Colonic mucosa (tissue), 4 donors: ENCODE results near the gene PSMA7. TPM values are rescaled to one million over a fixed set of nuclear protein-coding genes. Genes with fewer than 3 reads are reported as not detected.
"Not testable (repeated sequence)": the region's sequence is repeated elsewhere in the genome, so short reads cannot be mapped to it uniquely, and the experiment has no call there.

Experiments used
- DNase-seq: peaks from one replicate; pipeline ENCODE4 v3.0.0-alpha.2; 2020
- H3K27ac ChIP-seq: fragments of 200-600 bp; one replicate; pipeline ENCODE4 v1.8.0; 2021
- H3K27me3 ChIP-seq: fragments of 200-600 bp; one replicate; pipeline ENCODE4 v1.8.0; 2021
- H3K36me3 ChIP-seq: fragments of 200-600 bp; one replicate; pipeline ENCODE4 v1.8.0; 2021
- H3K4me1 ChIP-seq: fragments of 200-600 bp; one replicate; pipeline ENCODE4 v1.8.0; 2021; ENCODE audit warnings: mild to moderate bottlenecking
- H3K4me3 ChIP-seq: fragments of 200-600 bp; one replicate; pipeline ENCODE4 v1.8.0; 2021
- H3K9ac ChIP-seq, 2 donors: one replicate each; pipeline ENCODE4 v1.7.0; 2013; ENCODE audit warnings: control low read depth in 2 of 2, low read depth in 2 of 2, low read length in 2 of 2
- H3K9me3 ChIP-seq: fragments of 200-600 bp; one replicate; pipeline ENCODE4 v1.8.0; 2021
- intact Hi-C: fragments of 100-400 bp; cut with DNase I; formaldehyde crosslinking; loops from one replicate; pipeline ENCODE4 v1.14.1; 2022
- total RNA-seq, 2 donors: library from RNA; stranded (reverse); fragmentation: NEBNext Ultra II Directional in 1 of 2; extraction: Animal tissue kit (Norgen Biotek cat#: 25700) in 1 of 2; gene quantifications; one replicate each; pipeline ENCODE4 v1.2.1, GENCODE V29; 2021
- TF ChIP-seq, protein P1 (sequence below): fragments of 200-600 bp; IDR thresholded peaks from one replicate; pipeline ENCODE4 v1.8.0; 2022; ENCODE audit warnings: antibody characterized with exemption, mild to moderate bottlenecking
- donor health status: healthy.
- donor health status: DM: no; HTN: no; CAD: no.
- donor health status: DM: no; HTN: no; CAD: no.

PSMA7 gene
- total RNA-seq, 2 donors from 2014 or later: 164 to 315 TPM

DNA sequence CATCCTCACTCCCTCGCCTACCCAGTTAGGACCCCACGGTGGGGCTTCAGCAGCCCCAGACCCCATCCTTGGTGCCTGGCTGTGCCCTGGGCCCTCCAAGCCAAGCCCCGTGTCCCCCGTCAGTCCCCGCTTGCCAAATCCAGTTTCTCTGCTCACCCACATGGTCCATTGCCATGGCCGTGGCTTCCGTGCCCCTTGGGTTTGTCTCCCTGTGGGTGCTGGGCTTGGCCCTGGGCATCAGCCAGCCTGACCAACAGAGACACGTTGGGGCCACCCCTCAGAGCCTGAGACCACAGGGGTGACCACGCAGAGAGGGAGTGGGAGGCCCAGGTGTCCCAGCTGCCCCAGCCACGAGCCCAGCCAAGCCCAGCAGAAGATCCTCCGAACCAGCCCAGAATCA lies 8.0 kb upstream of the PSMA7 start:
- no peak overlapping the region for H3K27ac ChIP-seq
- intact Hi-C loops: no loop called here
- no peak overlapping the region for H3K4me3 ChIP-seq
- TF ChIP-seq, protein P1, sequence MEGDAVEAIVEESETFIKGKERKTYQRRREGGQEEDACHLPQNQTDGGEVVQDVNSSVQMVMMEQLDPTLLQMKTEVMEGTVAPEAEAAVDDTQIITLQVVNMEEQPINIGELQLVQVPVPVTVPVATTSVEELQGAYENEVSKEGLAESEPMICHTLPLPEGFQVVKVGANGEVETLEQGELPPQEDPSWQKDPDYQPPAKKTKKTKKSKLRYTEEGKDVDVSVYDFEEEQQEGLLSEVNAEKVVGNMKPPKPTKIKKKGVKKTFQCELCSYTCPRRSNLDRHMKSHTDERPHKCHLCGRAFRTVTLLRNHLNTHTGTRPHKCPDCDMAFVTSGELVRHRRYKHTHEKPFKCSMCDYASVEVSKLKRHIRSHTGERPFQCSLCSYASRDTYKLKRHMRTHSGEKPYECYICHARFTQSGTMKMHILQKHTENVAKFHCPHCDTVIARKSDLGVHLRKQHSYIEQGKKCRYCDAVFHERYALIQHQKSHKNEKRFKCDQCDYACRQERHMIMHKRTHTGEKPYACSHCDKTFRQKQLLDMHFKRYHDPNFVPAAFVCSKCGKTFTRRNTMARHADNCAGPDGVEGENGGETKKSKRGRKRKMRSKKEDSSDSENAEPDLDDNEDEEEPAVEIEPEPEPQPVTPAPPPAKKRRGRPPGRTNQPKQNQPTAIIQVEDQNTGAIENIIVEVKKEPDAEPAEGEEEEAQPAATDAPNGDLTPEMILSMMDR: no peak
- H3K27me3 ChIP-seq: no peaks in the 10 kb centered on the region
- H3K36me3 ChIP-seq: no peaks in the 10 kb centered on the region
- H3K4me1 ChIP-seq: no peaks in the 10 kb centered on the region
- no peak overlapping the region for H3K9ac ChIP-seq
- H3K9me3 ChIP-seq: no peaks in the 10 kb centered on the region
- DNase-seq: no peak

DNA sequence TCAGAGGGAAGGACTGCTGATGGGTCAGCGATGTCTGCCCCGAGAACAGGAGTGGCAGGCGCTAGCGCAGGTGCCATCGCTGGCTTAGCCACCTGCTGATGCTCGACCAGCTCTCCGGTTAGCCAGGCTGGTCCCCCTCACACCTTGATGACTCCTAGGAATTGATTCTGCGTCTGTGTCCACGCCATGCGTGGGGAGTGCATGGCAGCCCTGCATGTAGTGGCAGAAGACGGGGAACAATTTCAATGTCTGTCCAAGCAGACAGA lies 7.0 kb upstream of the PSMA7 start:
- no peaks in the 10 kb centered on the region for H3K27me3 ChIP-seq
- H3K4me1 ChIP-seq: no peaks in the 10 kb centered on the region
- DNase-seq: no peak
- no peaks in the 10 kb centered on the region for H3K36me3 ChIP-seq
- intact Hi-C loops: no loop called here
- H3K4me3 ChIP-seq: no peak overlapping the region
- no peaks in the 10 kb centered on the region for H3K9me3 ChIP-seq
- no peak overlapping the region for H3K27ac ChIP-seq
- TF ChIP-seq, protein P1: no peak
- no peak overlapping the region for H3K9ac ChIP-seq

DNA sequence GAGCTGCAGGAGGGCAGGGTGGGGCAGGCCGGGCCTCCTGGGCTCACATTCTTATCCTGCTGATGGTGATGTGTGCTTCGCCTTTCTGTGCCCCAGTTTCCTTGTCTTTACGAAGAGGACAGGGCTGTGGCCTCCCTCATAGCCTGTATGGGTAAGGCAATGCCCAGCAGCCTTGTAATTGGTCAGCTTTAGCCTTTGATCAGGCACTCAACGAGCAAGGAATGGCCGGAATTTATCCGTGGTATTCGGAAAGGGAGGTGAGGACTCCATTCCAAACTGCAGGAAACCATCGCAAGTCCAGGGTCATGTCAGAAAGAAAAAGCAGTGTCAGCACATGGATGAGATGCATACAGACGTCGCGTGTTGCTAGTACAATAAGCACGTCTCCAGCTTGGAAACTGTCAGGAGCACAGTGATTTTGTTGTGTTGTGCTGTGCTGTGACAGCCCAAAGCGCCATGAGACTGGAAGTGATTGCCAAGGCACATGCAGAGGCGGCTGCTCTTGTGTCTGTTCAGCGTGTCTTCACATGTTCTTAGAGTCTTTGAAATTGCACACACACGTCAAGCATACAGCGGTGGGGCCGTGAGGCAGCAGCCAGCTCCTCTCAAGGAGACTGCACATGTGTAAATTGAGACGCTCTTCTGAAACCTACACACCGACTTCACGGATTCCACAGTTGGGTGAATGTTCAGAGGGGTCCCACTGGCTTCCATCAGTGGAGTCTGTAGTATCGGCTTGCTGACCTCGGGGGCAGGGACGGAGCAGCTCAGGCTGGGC lies 6.5 kb upstream of the PSMA7 start:
- H3K27me3 ChIP-seq: no peaks in the 10 kb centered on the region
- no peaks in the 10 kb centered on the region for H3K9me3 ChIP-seq
- H3K4me3 ChIP-seq: no peak overlapping the region
- TF ChIP-seq, protein P1: no peak
- no peak overlapping the region for H3K27ac ChIP-seq
- H3K4me1 ChIP-seq: peaks cover 4% of the 10 kb centered on the region
- no peak overlapping the region for H3K9ac ChIP-seq
- no peak for DNase-seq
- H3K36me3 ChIP-seq: no peaks in the 10 kb centered on the region
- intact Hi-C loops: no loop called here

GRCh38 chr20:62148908-62149314 lies 5.7 kb upstream of the PSMA7 start:
- H3K4me3 ChIP-seq: no peak overlapping the region
- no peak overlapping the region for H3K9ac ChIP-seq
- no peaks in the 10 kb centered on the region for H3K9me3 ChIP-seq
- DNase-seq: no peak
- TF ChIP-seq, protein P1: no peak
- H3K36me3 ChIP-seq: no peaks in the 10 kb centered on the region
- H3K27ac ChIP-seq: no peak overlapping the region
- peaks cover 6% of the 10 kb centered on the region for H3K4me1 ChIP-seq
- intact Hi-C loops: no loop called here
- H3K27me3 ChIP-seq: no peaks in the 10 kb centered on the region

GRCh38 chr20:62148383-62148782 lies 5.2 kb upstream of the PSMA7 start:
- intact Hi-C loops, H3K4me3 ChIP-seq, H3K36me3 ChIP-seq, DNase-seq, H3K9ac ChIP-seq, H3K27me3 ChIP-seq, H3K27ac ChIP-seq, H3K9me3 ChIP-seq, H3K4me1 ChIP-seq: not testable (repeated sequence)

DNA sequence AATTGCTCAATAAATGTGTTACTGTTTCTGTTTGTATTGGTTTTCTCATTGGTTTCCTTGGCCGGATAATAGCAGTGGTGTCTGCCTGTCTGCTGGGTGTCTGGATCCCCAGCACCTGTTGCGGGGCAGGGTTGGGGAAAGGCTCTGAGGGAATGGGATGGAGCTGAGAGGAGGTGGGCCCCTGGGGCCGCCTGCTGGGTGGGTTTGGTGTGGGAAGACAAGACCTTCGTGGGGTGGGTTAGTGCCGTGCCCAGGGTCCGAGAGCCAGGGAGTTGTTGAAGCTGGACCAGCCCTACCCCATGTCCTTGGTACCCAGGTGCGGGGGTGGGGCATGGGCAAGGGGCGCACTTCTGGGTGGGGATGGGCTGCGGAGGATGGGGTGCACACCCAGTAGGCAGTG lies 4.3 kb upstream of the PSMA7 start:
- no peaks in the 10 kb centered on the region for H3K36me3 ChIP-seq
- no peak overlapping the region for H3K9ac ChIP-seq
- TF ChIP-seq, protein P1: no peak
- peaks cover 6% of the 10 kb centered on the region for H3K4me1 ChIP-seq
- intact Hi-C loops: no loop called here
- no peaks in the 10 kb centered on the region for H3K9me3 ChIP-seq
- H3K4me3 ChIP-seq: no peak overlapping the region
- H3K27me3 ChIP-seq: no peaks in the 10 kb centered on the region
- no peak for DNase-seq
- H3K27ac ChIP-seq: no peak overlapping the region
